Mesendoderm (in vitro differentiated cells): ENCODE data around the gene PAWR.
A peak's percentile ranks its signal among the peaks of the same experiment; 100 is the strongest.
"Not testable (repeated sequence)": the region's sequence is repeated elsewhere in the genome, so short reads cannot be mapped to it uniquely, and the experiment has no call there.

Experiments
- DNase-seq: peaks from one replicate; pipeline ENCODE4 v3.0.0; 2013
- H2AK5ac ChIP-seq: 2 replicates; pipeline ENCODE4 v1.6.1; 2013; ENCODE audit warnings: low read length, inconsistent platforms
- H2BK120ac ChIP-seq: 2 replicates; pipeline ENCODE4 v1.6.1; 2013; ENCODE audit warnings: low read depth, mild to moderate bottlenecking, low read length, moderate library complexity, mixed read lengths
- H2BK15ac ChIP-seq: replicated peaks from 2 replicates; pipeline ENCODE4 v1.6.1; 2013; ENCODE audit warnings: low read depth, mild to moderate bottlenecking, moderate library complexity
- H2BK5ac ChIP-seq: 2 replicates; pipeline ENCODE4 v1.6.1; 2013; ENCODE audit warnings: low read length, inconsistent platforms
- H3K18ac ChIP-seq: 2 replicates; pipeline ENCODE4 v1.6.1; 2013; ENCODE audit warnings: mild to moderate bottlenecking, low read length, mixed read lengths
- H3K23ac ChIP-seq: one replicate; pipeline ENCODE4 v1.6.1; 2013; ENCODE audit warnings: low read length
- H3K27ac ChIP-seq: 2 replicates; pipeline ENCODE4 v1.5.1; 2013; ENCODE audit warnings: low read depth, mild to moderate bottlenecking, inconsistent platforms, low read length, moderate library complexity
- H3K27me3 ChIP-seq: 2 replicates; pipeline ENCODE4 v1.6.1; 2013; ENCODE audit warnings: low read length, control low read depth, mild to moderate bottlenecking, inconsistent platforms; ENCODE audit not compliant: insufficient read depth, poor library complexity
- H3K36me3 ChIP-seq: 2 replicates; pipeline ENCODE4 v1.6.1; 2013; ENCODE audit warnings: low read length, inconsistent platforms; ENCODE audit not compliant: control insufficient read depth, insufficient read depth
- H3K4ac ChIP-seq: one replicate; pipeline ENCODE4 v1.6.1; 2013; ENCODE audit warnings: low read depth, mild to moderate bottlenecking, low read length, moderate library complexity
- H3K4me1 ChIP-seq: 2 replicates; pipeline ENCODE4 v1.6.1; 2013; ENCODE audit warnings: low read depth, low read length, inconsistent platforms; ENCODE audit not compliant: control insufficient read depth
- H3K4me2 ChIP-seq: 2 replicates; pipeline ENCODE4 v1.6.1; 2013; ENCODE audit warnings: low read length
- H3K4me3 ChIP-seq: 2 replicates; pipeline ENCODE4 v1.5.1; 2013; ENCODE audit warnings: mild to moderate bottlenecking, low read length
- H3K56ac ChIP-seq: one replicate; pipeline ENCODE4 v1.6.1; 2013; ENCODE audit warnings: low read length
- H3K79me1 ChIP-seq: 2 replicates; pipeline ENCODE4 v1.6.1; 2013; ENCODE audit warnings: low read length, inconsistent platforms
- H3K79me2 ChIP-seq: 2 replicates; pipeline ENCODE4 v1.6.1; 2013; ENCODE audit warnings: mild to moderate bottlenecking, low read length; ENCODE audit not compliant: control insufficient read depth, insufficient read depth
- H3K9ac ChIP-seq: 2 replicates; pipeline ENCODE4 v1.6.1; 2013; ENCODE audit warnings: low read length, inconsistent platforms
- H4K5ac ChIP-seq: one replicate; pipeline ENCODE4 v1.6.1; 2013; ENCODE audit warnings: low read length
- H4K8ac ChIP-seq: one replicate; pipeline ENCODE4 v1.6.1; 2013; ENCODE audit warnings: low read depth, mild to moderate bottlenecking, control low read depth, low read length, moderate library complexity
- WGBS: extraction: QIAGEN DNeasy Blood & Tissue Kit; methylation state at CpG from one replicate; pipeline ENCODE4 v1.1.7; 2013; ENCODE audit warnings: low lambda C conversion rate, missing lambda C conversion rate; ENCODE audit not compliant: insufficient coverage; ENCODE audit errors: extremely low coverage; 5-methylcytosine and 5-hydroxymethylcytosine counted together

PAWR gene

DNA sequence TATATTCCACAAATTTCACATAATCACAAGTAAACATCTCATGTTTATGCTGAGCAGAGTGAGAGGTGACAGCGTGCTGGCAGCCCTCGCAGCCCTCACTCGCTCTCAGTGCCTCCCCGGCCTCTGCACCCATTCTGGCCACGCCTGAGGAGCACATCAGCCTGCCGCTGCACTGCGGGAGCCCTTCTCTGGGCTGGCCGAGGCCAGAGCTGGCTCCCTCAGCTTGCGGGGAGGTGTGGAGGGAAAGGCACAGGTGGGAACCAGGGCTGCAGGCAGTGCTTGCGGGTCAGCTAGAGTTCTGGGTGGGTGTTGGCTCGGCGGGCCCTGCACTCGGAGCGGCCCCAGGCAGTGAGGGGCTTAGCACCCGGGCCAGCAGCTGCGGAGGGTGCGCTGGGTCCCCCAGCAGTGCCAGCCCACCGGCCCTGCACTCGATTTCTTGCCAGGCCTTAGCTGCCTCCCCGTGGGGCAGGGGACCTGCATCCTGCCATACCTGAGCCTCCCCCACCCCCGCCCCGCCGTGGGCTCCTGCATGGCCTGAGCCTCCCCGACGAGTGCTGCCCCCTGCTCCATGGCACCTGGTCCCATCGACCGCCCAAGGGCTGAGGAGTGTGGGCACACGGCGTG lies 125.9 kb downstream of the PAWR start:
- not testable (repeated sequence) for H2BK5ac ChIP-seq, H3K4ac ChIP-seq, H3K4me3 ChIP-seq, H2BK15ac ChIP-seq, H3K36me3 ChIP-seq, H3K23ac ChIP-seq, H2AK5ac ChIP-seq, H3K18ac ChIP-seq, H3K56ac ChIP-seq, H3K27ac ChIP-seq, H3K4me2 ChIP-seq, H3K27me3 ChIP-seq, H4K5ac ChIP-seq, H4K8ac ChIP-seq, H2BK120ac ChIP-seq, H3K79me2 ChIP-seq, H3K79me1 ChIP-seq, H3K9ac ChIP-seq, DNase-seq, H3K4me1 ChIP-seq
- no CpG with 5 or more reads among the region's 29 CpGs for WGBS

DNA sequence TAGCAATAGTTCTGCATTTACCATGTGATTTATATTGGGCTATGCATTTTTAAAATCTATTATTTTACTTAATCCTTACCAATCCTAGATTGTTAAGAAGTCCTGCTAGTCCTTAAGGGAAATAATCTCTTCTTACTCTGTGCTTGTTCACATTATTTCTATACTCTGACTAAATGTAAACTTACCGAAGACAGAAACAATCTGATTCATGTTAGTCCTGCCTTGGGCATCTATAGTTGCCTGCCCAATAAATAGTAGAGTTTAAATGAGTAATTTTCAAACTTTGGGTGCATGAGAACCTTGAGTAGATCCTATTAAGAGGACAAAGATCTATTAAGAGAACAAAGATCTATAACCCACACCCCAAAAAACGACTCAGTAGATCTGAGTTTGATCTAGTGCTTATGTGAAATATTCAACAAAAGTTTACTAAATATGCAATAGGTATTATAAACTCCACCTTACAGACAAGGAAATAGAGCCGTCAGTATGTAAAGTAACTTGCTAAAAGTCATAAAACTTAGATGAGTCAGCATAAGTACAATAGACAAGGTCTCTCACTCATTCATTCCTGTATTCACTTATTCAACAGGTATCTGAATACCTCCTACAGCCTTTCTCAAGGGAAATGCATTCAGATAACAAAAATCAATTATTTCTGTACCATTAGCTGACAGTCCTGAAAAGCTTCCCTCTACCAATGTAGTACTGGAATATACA lies 127.6 kb downstream of the PAWR start:
- no CpG with 5 or more reads among the region's 3 CpGs for WGBS
- H2BK5ac ChIP-seq = no peak overlapping the region
- H3K27ac ChIP-seq = no peak overlapping the region
- H3K23ac ChIP-seq = no peak overlapping the region
- no peak overlapping the region for H4K5ac ChIP-seq
- H3K36me3 ChIP-seq = peaks cover 2% of the 10 kb centered on the region
- H3K79me1 ChIP-seq = no peaks in the 10 kb centered on the region
- no peak overlapping the region for H2BK120ac ChIP-seq
- no peaks in the 10 kb centered on the region for H3K27me3 ChIP-seq
- no peak overlapping the region for H3K18ac ChIP-seq
- H3K9ac ChIP-seq = no peak overlapping the region
- no peak overlapping the region for H2BK15ac ChIP-seq
- H3K4me3 ChIP-seq = no peak overlapping the region
- no peak for DNase-seq
- H4K8ac ChIP-seq = no peak overlapping the region
- H3K4me1 ChIP-seq = no peaks in the 10 kb centered on the region
- H3K79me2 ChIP-seq = no peaks in the 10 kb centered on the region
- no peak overlapping the region for H3K56ac ChIP-seq
- H2AK5ac ChIP-seq = no peak overlapping the region
- no peak overlapping the region for H3K4ac ChIP-seq
- no peak overlapping the region for H3K4me2 ChIP-seq

DNA sequence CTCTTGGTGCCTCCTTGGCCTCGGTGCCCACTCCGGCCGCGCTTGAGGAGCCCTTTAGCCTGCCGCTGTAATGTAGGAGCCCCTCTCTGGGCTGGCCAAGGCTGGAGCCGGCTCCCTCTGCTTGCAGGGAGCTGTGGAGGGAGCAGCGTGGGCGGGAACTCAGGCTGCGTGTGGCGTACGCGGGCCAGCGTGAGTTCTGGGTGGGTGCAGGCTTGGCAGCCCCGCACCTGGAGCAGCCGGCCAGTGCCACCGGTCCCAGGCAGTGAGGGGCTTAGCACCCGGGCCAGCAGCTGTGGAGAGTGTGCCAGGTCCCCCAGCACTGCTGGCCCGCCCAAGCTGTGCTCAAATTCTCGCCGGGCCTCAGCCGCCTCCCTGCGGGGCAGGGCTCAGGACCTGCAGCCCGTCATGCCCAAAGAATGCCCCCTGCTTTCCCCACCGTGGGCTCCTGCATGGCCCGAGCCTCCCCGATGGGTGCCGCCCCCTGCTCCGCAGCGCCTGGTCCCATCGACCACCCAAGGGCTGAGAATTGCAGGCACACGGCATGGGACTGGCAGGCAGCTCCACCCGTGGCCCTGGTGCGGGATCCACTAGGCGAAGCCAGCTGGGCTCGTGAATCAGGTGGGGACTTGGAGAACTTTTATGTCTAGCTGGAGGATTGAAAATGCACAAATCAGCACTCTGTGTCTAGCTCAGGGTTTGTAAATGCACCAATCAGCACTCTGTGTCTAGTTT lies 129.2 kb downstream of the PAWR start:
- no peak overlapping the region for H4K8ac ChIP-seq
- no peak overlapping the region for H2AK5ac ChIP-seq
- H2BK15ac ChIP-seq = no peak overlapping the region
- H3K4ac ChIP-seq = no peak overlapping the region
- H2BK5ac ChIP-seq = no peak overlapping the region
- H3K4me3 ChIP-seq = no peak overlapping the region
- H3K4me2 ChIP-seq = no peak overlapping the region
- H3K79me1 ChIP-seq = no peaks in the 10 kb centered on the region
- H3K56ac ChIP-seq = no peak overlapping the region
- H4K5ac ChIP-seq = no peak overlapping the region
- H3K36me3 ChIP-seq = peaks cover 2% of the 10 kb centered on the region
- no peaks in the 10 kb centered on the region for H3K27me3 ChIP-seq
- DNase-seq = peak; percentile 53
- H3K27ac ChIP-seq = no peak overlapping the region
- H2BK120ac ChIP-seq = no peak overlapping the region
- no peak overlapping the region for H3K23ac ChIP-seq
- H3K18ac ChIP-seq = no peak overlapping the region
- no CpG with 5 or more reads among the region's 35 CpGs for WGBS
- H3K79me2 ChIP-seq = no peaks in the 10 kb centered on the region
- H3K9ac ChIP-seq = no peak overlapping the region
- H3K4me1 ChIP-seq = no peaks in the 10 kb centered on the region

- H3K56ac ChIP-seq = no peak overlapping the region
- no peak overlapping the region for H2BK120ac ChIP-seq
- no peak overlapping the region for H3K18ac ChIP-seq
- H3K4me2 ChIP-seq = no peak overlapping the region
- H3K23ac ChIP-seq = no peak overlapping the region
- H2BK5ac ChIP-seq = no peak overlapping the region
- no peak for DNase-seq
- no peaks in the 10 kb centered on the region for H3K27me3 ChIP-seq
- H3K4ac ChIP-seq = no peak overlapping the region
- WGBS = no CpG with 5 or more reads among the region's 6 CpGs
- no peak overlapping the region for H3K9ac ChIP-seq
- no peak overlapping the region for H2AK5ac ChIP-seq
- no peaks in the 10 kb centered on the region for H3K79me2 ChIP-seq
- H3K79me1 ChIP-seq = no peaks in the 10 kb centered on the region
- H4K8ac ChIP-seq = no peak overlapping the region
- no peaks in the 10 kb centered on the region for H3K4me1 ChIP-seq
- peaks cover 2% of the 10 kb centered on the region for H3K36me3 ChIP-seq
- no peak overlapping the region for H2BK15ac ChIP-seq
- no peak overlapping the region for H4K5ac ChIP-seq
- H3K27ac ChIP-seq = no peak overlapping the region
- H3K4me3 ChIP-seq = no peak overlapping the region
Measured at GRCh38 chr12:79560225-79560889, 130.4 kb downstream of the PAWR start.

DNA sequence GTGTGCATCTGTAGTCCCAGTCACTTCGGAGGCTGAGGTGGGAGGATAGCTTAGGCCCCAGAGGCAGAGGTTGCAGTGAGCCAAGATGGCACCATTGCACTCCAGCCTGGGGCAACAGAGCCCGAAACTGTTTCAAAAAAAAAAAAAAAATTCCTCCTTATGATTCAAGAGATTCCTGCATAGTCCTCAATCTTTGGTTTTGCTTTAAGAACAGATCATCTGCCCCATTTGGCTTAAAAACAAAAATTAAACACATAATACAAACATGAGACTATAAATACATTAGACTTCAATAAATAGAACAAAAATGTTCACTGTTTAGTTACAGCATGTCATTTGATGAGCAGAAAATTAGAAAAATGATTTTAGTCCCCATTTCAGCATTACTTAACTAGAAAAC lies 131.2 kb downstream of the PAWR start:
- H2BK120ac ChIP-seq = no peak overlapping the region
- H3K4me2 ChIP-seq = no peak overlapping the region
- no peak overlapping the region for H2AK5ac ChIP-seq
- no peaks in the 10 kb centered on the region for H3K4me1 ChIP-seq
- H3K9ac ChIP-seq = no peak overlapping the region
- no peak overlapping the region for H3K56ac ChIP-seq
- H4K8ac ChIP-seq = no peak overlapping the region
- H3K36me3 ChIP-seq = peaks cover 2% of the 10 kb centered on the region
- no peaks in the 10 kb centered on the region for H3K79me2 ChIP-seq
- WGBS = no CpG with 5 or more reads among the region's 2 CpGs
- H4K5ac ChIP-seq = no peak overlapping the region
- H3K4me3 ChIP-seq = no peak overlapping the region
- no peak overlapping the region for H3K27ac ChIP-seq
- H2BK15ac ChIP-seq = no peak overlapping the region
- no peak overlapping the region for H2BK5ac ChIP-seq
- H3K18ac ChIP-seq = no peak overlapping the region
- H3K79me1 ChIP-seq = no peaks in the 10 kb centered on the region
- H3K27me3 ChIP-seq = no peaks in the 10 kb centered on the region
- no peak for DNase-seq
- no peak overlapping the region for H3K4ac ChIP-seq
- no peak overlapping the region for H3K23ac ChIP-seq
